IMR-90 (cell line): ENCODE measurements around the gene RAB8B.

Experiments used
- BHLHE40 ChIP-seq: fragments of 150-350 bp; IDR thresholded peaks from 2 replicates; pipeline ENCODE4 v1.6.1; 2016; ENCODE audit warnings: mild to moderate bottlenecking, low read depth, low read length
- CHD1 ChIP-seq: IDR thresholded peaks from 2 replicates; pipeline ENCODE4 v1.6.1; 2012; ENCODE audit warnings: low read depth, low read length, improper control_type of control experiment
- MAZ ChIP-seq: IDR thresholded peaks from 2 replicates; pipeline ENCODE4 v1.6.1; 2012; ENCODE audit warnings: low read depth, mild to moderate bottlenecking, low read length, improper control_type of control experiment, moderate library complexity, borderline replicate concordance
- POLR2A ChIP-seq: IDR thresholded peaks from 2 replicates; pipeline ENCODE4 v1.6.1; 2012; ENCODE audit warnings: mild to moderate bottlenecking, low read depth, low read length
- RAD21 ChIP-seq: IDR thresholded peaks from 2 replicates; pipeline ENCODE4 v1.6.1; 2012; ENCODE audit warnings: low read length, improper control_type of control experiment
- RCOR1 ChIP-seq: IDR thresholded peaks from 2 replicates; pipeline ENCODE4 v1.6.1; 2012; ENCODE audit warnings: mild to moderate bottlenecking, low read length, improper control_type of control experiment; ENCODE audit not compliant: insufficient replicate concordance
- RFX5 ChIP-seq: IDR thresholded peaks from 2 replicates; pipeline ENCODE4 v1.8.0; 2012; ENCODE audit warnings: low read depth, mild to moderate bottlenecking, low read length, moderate library complexity
- SMC3 ChIP-seq: fragments of 150-350 bp; IDR thresholded peaks from 2 replicates; pipeline ENCODE4 v1.6.1; 2016; ENCODE audit warnings: low read depth, mild to moderate bottlenecking, antibody characterized with exemption, low read length, moderate library complexity
- TF ChIP-seq, protein P1 (sequence below): conservative IDR thresholded peaks from 2 replicates; pipeline ENCODE4 v1.5.1; 2012; ENCODE audit warnings: mild to moderate bottlenecking, low read depth, low read length, improper control_type of control experiment
- TF ChIP-seq, protein P2 (sequence below): fragments of 150-350 bp; IDR thresholded peaks from 2 replicates; pipeline ENCODE4 v1.6.1; 2016; ENCODE audit warnings: low read depth, mild to moderate bottlenecking, low read length, moderate library complexity, borderline replicate concordance

DNA sequence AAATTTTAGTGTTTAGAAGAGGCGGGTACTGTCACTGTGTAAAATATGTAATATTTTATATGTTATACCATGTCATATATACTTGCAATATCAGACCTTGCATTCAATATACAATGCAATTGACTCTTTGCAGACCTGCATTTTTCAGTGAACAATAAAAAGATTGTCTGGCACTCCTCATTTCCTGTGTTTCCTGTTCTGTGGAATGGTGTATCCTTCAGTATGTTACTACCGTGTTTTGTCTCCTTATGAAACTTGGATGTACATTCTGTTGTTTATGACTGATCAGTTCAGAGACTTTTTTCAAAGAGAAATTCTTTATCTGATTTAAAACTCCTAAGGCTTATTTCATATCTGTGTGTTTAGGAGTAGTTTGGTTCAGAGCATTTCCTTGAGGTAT lies 119.5 kb downstream of the RAB8B start:
- TF ChIP-seq, protein P1, sequence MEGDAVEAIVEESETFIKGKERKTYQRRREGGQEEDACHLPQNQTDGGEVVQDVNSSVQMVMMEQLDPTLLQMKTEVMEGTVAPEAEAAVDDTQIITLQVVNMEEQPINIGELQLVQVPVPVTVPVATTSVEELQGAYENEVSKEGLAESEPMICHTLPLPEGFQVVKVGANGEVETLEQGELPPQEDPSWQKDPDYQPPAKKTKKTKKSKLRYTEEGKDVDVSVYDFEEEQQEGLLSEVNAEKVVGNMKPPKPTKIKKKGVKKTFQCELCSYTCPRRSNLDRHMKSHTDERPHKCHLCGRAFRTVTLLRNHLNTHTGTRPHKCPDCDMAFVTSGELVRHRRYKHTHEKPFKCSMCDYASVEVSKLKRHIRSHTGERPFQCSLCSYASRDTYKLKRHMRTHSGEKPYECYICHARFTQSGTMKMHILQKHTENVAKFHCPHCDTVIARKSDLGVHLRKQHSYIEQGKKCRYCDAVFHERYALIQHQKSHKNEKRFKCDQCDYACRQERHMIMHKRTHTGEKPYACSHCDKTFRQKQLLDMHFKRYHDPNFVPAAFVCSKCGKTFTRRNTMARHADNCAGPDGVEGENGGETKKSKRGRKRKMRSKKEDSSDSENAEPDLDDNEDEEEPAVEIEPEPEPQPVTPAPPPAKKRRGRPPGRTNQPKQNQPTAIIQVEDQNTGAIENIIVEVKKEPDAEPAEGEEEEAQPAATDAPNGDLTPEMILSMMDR, result no peak
- TF ChIP-seq RAD21 (no peak), POLR2A (no peak), BHLHE40 (no peak), RCOR1 (no peak), CHD1 (no peak), SMC3 (no peak), RFX5 (no peak), MAZ (no peak)
- TF ChIP-seq, protein P2, sequence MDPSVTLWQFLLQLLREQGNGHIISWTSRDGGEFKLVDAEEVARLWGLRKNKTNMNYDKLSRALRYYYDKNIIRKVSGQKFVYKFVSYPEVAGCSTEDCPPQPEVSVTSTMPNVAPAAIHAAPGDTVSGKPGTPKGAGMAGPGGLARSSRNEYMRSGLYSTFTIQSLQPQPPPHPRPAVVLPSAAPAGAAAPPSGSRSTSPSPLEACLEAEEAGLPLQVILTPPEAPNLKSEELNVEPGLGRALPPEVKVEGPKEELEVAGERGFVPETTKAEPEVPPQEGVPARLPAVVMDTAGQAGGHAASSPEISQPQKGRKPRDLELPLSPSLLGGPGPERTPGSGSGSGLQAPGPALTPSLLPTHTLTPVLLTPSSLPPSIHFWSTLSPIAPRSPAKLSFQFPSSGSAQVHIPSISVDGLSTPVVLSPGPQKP, result no peak
